GM19043 (cell line): ENCODE measurements around the gene RAB1B.

ENCODE experiments used
- ATAC-seq: cut with Tn5 transposase; IDR thresholded peaks from one replicate; pipeline ENCODE4 v1.9.1; 2021; ENCODE audit warnings: low read depth; ENCODE audit not compliant: unreplicated experiment

RAB1B gene

DNA sequence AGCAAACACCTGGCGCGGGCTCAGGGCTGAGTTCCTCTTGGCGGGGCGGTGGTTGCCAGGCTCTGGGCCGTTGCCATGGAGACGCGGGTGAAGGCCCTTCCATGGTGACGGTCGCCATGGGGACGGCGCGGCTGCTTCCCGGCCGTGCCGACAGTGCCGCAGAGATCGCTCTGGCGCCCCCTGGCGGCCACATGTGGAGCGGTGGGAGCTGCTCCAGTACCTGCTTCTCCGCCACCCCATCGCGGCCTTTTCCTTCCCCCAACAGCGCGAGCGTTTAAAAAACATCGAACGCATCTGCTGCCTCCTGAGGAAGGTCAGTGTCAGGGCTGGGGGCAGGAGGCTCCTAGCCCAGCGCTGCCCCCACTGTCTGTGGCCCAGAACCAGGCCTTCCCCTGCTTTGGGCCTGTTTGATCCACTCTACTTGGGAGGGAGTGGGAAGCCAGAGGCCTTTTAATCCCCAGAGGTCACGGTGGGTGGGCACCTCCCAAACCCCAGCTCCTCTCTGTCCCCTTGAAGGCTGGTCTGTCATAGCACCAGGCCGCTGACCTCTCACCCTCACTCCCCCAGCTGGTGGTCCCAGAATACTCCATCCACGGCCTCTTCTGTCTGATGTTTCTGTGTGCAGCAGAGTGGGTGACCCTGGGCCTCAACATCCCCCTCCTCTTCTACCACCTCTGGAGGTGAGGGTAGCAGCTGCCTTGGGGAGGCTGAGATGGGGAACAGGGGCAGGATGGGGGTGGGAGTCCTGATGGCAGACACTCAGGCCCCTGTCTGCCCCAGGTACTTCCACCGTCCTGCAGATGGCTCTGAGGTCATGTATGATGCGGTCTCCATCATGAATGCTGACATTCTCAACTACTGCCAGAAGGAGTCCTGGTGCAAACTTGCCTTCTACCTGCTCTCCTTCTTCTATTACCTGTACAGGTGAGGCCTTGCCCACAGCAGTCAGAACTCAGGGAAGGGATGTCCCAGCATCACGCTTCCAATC is 14.3 kb downstream of the RAB1B start:
- ATAC-seq, result peak; percentile 65

DNA sequence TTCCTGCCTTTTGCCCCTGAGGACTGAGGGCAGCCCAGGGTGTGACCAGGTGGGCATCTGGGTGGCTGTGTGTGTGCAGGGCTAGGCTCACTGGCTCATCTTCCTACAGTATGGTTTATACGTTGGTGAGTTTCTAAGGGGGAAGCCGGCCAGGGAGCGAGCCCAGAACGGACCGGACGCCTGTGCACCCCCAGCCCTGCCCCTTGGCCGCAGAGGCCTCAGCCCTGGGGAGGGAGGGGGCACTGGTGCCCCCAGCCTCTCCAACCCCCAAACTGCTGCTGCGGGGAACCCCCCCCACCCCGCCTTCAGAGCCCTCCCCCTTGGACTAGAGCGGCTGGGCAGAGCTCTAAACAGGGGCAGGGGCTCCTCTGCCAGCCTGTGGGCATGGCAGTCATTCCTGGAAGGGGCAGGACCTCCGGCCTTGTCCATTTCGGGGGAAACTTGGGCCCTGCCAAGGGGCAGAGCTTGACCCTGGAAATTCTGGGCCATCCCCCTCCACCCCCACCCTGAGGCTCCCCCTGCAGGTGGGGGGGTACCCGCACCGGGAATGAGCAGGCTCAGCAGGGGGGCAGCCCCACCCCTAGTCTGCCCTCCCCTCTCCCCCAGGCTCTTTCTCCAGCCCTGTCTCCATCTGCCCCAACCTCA is 15.1 kb downstream of the RAB1B start:
- ATAC-seq, result no peak

DNA sequence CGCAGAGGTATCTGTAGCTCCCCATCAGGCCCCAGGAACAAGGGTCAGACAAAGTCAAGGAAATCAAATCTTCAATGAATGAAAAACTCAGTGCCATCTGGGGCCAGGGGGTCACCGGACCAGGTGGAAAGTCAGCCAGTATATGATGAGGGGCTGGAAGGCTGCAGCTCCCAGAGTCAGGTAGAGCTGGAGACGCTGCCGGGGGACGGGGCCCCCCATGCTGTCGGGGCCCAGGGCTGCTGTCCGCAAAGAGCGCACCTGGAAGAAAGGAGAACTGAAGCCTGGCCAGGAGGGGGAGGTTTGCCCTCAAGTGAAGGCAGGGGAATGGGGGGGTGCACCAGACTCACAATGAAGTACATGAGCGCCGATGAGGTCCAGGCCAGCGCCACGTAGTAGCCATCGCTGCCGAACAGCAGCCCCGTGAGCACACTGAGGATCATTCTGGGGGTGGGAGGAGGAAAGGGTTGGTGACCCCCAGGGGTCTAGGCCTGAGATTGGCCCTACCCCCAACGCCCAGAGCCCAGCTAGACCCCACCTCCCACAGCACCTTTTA is 16.2 kb downstream of the RAB1B start:
- ATAC-seq, result no peak

DNA sequence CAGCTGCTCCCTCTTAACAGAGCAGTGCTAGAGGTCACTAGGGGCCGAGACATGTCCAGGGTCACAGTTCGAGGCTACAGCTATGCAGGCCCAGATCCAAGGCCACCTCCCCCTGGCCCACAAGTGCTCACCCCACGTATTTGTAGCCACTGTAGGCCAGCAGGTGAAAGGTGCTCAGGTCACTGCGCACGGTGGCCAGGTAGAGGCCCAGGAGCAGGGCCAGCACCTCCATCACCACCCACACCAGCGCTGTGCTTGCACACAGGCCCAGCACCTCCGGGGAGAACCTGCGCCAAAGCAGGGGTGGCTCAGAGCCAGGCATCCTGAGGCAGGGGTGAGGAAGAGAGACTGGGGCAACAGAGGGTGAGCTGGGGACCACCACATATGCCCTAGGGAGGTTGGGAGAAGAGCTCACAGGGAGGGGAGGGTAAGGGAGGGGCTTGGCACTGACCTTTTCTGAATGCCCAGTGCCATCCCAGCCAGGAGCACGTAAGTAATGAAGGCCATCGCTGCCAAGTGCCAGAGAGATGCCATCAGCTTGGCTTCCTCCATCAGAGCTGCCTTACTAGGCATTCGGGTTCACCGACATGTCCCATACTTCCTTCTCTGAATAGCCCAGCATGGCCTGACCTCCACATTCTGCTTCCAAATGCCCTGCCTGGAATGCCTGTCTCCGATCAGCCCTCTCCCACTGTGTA is 17.0 kb downstream of the RAB1B start:
- no peak for ATAC-seq

DNA sequence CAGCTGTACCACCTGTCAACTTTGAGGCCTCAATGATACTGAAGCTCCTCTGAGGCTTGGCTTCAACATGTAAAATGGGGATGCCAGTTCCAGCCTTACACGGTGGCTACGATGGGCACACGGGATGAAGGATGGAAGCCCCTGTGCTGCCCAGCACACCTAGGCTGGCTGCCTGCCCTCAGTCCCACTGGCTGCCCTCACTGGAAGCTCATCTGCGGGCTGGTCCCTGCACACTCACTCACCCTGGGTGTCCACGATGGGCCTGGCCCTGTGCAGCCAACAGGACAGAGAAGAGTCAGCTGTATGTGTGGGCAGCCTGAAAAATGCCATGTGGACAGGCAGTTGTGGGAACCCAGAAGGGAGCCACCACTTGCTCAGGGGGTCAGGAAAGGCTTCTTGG is 18.3 kb downstream of the RAB1B start:
- ATAC-seq, result no peak

DNA sequence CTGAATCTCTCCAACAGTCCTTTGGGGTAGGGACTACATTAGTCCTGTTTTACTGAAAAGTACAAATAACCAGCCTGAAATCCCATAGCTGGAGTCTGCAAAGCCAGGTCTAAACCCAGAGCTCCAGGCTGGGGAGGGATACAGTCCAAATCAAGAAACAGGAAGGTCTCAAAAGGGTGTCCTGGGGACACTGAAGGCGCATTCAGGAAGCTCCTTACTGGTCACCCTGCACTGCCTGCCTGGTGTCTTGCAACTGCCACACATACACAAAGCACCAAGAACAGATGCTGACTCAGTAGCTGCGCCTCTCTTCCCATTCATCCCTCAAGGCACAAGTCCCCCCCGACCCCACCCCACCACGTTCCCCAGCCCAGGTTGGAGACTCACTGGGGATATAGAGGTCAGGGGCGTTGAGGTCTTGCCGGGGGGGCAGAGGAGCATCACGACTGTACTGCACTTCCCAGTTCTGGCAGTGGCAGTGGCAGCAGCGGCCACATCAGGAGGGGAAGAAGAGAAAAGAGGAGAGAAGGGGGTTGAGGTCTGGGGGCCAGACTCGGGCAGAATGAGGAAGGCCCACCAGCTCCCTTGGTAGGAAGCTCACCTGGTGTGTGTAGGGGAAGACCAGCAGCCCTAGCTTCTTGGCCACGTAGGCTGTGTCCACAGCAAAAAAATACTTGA is 18.9 kb downstream of the RAB1B start:
- ATAC-seq, result no peak

DNA sequence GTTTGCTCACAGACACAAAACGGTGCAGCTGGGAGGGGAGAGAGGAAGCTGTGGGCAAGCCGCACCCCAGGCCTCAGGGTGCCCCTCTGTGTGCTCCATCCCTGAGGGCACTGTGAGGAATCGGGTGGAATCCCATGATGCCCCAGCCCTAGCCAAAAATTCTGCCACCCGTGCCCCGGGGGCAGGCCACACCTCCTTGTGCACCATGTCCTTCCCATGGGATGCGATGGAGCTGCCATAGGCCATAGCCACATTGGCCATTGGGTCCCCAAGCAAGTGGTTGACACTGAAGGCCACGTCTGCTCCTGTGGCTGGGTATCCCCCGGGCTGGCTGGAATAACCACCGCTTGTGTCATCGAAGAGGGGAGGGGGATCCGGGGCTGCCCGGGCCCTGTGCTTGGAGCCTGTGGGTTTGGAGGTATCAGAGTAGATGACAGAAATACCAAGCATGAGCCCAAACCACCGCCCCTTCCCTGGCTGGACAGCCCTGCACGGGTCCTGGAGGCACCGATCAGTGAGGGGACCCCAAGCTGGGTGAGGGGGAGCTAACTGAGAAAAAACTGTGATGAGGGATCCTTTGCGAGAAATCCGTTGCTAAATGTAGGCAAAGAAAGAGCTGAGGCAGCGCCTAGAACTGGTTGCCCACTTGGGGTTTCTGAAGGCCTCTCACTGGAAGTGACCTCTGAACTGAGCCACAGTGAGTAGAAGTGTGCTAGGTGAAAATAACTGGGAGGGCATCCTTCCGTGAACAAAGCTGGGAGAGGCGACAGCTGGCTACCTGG is 19.6 kb downstream of the RAB1B start:
- no peak for ATAC-seq

DNA sequence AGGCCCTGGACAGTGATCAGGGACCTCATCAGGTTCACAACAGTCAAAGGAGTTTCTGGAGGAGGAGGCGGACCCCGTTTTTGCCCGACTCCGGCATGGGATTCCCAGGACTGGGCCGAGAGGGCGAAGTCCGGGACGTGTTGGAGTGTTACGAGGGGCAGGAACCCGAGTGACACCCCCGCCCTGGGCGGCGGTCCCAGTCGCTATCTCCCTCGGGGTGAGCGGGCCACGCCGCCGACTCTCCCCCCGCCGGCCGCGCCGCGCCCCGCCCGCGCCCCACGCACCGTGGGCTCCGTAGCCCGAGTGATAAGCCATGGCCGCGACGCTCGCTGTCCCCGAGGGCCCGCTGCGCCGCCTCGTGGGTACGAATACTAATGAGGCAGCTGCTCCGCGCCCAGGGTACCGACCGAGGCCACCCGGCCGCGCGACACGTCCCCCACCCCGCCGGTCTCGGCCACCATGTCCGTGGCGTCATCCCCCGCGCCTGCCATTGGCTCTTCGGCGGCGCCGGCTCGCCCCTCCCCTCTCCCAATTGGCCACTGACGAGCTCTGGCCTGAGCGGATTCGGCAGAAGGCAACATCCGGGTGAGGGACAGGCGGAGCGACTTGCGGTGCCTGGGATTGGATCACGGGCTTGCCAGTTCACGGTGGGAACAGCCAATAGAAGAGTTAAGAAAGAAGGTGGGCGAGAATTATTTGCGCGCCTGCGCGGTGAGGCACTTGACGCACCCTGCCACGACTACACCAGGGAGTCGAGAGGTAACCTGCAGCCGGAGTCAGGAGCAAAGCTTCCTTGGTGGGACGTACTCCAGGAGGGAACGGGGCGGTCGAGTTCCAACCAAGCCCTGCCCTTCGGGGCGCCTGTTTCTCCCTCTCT is 20.5 kb downstream of the RAB1B start, which contains the start of gene YIF1A:
Gene YIF1A (minus strand): TSS at position 473 of the 877 bp plus-strand sequence. CDS start 158 bp downstream, at position 315.
- peak; percentile 93 for ATAC-seq

DNA sequence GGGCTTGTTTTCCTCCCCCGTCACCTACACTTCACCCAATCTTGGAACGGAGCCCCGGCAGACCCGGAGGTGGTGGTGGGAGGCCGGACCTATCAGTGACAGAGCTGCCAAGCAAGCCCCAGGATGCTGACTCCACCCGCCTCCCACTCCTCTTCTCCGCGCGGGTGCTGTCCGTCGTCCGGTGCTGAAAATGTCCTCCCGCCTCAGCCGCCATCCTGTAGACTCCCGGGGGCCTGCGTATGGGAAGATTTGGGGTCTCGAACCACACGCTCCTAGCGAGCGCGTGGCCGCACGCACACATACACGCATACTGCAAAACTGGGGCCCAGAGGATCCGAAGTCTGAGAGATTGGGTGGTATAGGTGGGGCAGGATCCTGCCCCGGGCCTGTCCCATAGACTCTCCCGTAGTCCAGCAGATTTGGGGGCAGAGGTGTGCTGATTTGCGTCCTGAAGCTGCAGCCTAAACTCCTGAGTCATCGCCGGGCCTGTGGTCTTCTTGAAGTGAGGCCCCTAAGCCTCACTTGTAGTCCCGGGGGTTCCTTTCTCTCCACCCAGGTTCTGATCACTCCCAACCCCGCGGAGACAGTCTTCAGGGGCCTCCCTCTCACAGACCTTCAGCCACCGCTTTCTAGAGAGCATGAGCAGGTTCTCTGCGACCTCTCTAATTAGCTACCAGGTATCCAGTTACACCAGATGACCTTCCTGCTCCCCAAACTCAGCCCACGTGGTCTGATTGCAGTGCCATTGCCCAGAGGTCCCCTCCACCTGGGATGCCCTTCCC is 21.3 kb downstream of the RAB1B start:
- ATAC-seq, result peak; percentile 28

DNA sequence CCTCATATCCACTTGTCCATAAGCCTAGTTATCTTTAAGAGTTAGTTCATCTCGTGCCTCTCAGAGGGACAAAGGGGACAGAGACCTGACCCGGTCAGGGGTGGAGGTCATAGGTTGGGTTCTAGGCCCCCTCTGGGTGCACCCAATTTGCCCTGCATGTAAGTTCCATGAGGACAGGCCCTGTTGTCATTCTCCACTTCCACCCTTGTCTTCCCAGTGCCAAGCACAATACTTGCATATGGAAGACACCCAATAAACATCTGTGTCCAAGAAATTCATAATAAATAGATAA is 21.8 kb downstream of the RAB1B start:
- no peak for ATAC-seq

DNA sequence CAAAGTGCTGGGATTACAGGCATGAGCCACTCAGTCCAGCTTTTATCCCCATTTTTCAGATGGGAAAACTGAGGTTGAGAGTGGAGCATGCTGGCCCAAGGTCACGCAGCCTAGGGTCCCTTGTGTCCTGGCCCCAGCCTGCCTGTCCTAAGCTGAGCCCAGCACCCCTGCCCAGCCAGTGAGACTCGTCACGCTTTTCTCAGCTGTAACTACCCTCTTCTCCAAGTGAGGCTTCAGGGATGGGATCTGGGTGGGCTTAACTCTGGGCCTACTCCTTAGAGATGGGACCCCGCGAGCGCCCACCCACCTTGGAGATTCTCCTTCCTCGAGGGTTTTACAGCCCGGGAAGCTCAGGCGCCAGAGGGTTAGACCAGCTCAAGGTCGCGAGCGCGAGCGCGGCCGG is 22.9 kb downstream of the RAB1B start:
- no peak for ATAC-seq

DNA sequence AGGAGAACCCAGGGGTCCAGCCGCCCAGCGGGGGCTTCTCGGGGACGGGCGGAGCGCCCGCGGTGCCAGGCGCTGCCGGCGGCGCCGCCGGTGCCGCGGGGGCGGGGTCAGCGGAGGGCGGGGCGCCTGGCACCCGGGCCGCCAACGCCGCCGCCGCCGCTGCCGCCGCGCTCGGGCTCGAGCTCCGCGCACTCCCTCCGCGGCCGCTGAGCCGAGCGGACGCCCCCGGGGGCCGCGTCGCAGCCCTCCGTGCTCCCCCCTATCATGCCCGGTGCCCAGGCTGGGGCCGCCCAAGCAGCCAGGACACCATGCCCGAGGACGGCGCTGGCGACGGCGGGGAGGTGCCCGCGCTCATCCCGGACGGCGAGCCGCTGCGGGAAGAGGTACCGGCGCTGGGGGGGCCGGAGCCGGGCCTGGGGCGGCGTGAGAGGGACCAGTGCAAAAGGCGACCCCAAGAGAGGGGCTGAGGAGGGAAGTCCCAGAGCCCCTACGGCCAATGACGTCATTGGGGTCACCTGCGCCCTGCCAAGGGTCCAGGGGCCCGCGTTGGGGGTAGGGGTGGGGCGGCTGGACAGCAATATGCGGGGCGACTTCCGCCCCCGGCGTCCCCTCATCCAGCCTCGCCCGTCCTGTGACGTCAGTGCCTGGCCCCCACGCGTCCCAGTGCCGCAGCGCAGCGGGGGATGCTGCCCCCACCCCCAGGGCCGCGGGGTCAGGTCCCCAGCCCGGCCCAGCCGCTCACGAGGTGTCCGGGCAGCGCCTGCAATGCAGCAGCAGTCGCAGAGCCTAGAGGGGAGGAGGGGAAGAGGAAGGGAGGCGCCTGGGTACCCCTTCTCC is 23.5 kb downstream of the RAB1B start, which contains the start of gene TMEM151A:
Gene TMEM151A (plus strand): TSS at position 189 of the 837 bp plus-strand sequence. CDS start 120 bp downstream, at position 309.
- ATAC-seq, result no peak

DNA sequence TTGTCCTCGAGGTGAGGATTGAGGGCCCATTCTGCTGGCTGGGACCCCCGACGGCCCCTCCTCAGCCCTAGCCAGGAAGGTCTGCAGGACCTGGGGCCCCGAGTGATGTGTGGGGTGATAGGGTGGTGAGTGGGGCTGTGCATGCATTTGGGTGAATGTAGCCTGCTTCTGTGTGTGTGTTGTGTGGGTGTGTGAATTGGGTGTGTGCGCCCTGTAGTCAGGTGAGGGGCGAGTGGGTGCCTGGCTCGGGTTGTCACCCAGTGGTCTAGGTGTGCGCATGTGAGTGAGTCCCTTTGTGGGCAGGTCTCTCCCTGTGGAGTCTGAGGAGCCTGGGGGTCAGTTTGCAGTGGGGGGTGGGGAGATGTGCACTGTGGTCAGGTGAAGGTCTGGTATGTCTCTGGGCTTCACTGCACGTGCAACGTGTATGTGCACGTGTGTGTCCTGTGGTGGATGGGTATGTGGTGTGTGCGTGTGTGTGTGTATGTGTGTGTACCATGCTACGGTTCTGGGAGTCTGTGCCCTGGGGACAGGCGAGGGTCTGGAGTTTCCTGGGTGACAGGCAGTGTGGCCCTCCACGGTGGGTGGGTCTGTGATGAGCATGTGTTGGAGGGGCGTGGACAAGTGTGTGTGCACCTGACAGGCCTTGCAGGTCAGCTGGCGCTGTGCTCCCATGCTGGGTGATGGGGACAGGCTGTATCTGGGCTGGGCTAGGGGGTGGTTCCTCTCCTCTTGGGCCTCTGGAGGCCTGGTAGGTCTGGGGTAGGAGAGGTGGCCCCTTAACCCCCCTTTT is 24.3 kb downstream of the RAB1B start:
- no peak for ATAC-seq

DNA sequence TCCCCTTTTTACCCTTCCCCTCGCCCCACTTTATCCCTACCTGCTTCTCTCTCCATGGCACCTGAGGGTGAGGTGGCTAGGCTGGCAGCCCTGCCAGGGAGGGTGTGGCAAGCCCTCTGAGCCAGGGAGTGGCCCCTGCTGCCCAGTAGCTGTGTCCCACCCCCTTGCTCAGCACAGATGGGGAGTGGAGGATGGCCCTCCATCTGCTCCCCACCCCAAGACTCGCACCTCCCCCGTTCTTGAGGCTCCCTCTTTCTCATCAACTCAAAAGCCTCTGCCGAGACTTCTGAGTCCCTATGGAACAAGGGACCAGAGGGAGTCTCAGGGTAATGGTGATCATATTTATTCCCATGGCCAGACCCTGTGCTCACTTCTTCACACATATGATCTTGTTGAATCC is 24.9 kb downstream of the RAB1B start:
- ATAC-seq, result no peak

DNA sequence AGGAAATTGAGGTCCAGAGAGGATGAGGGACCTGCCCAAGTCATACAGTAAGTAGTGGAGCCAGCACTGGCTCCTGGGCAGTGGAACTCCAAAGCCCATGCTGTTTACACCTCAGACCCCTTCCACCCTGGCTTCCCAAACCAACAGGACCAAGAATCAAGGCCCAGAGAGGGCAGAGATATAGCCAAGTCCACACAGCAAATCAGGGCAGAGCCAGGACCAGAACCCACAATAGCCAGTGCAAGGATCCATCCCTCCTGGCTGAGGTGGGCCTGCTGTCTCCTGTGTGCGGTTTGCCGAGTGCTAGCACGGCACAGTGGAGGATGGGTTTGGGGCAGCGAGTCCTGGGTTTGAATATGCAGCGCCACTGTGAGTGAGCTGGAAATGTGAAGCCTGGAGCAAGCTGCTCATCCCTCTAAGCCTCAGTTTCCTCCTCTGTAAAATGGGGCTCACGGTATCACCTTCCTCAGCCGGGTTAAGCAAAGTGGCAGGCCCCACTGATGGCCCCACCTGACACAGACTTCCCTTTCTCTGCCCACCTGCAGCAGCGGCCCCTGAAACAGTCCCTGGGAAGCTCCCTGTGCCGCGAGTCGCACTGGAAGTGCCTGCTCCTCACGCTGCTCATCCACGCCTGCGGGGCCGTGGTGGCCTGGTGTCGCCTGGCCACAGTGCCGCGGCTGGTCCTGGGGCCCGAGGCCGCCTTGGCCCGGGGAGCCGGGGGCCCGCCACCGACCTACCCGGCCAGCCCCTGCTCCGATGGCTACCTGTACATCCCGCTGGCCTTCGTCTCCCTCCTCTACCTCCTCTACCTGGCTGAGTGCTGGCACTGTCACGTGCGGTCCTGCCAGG is 25.6 kb downstream of the RAB1B start:
- no peak for ATAC-seq
